HL-60/S4 treated with retinoic acid at 250 ng/mL for 4 days and 3 days (cell line): ENCODE measurements around the gene EPHA7.

ENCODE experiments used
- in situ Hi-C: fragments of 300-500 bp; cut with MboI; formaldehyde crosslinking; loops from 2 replicates; pipeline ENCODE4 v1.7.0; 2022; ENCODE audit warnings: low sequenced_read_pairs

Gene EPHA7

DNA sequence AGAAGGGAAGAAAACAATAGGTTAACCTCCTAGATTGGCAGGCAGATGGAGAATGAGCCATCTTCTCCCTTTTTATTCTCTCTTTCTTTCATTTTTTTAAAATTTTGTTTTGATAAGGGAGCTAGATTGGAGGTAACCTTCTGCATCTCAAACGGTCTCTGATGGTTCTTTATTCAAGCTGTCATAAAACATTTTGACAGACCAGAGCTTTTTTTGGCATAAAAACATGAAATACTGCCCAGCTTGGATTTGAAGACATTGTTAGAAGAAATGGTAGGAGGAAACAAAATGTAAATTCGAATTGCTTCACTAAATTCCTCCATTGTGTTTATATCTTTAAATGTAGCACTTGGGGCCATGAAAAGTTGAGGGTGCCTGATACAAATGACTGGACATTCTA is 158.5 kb downstream of the EPHA7 start:
- in situ Hi-C loops: no loop called here

DNA sequence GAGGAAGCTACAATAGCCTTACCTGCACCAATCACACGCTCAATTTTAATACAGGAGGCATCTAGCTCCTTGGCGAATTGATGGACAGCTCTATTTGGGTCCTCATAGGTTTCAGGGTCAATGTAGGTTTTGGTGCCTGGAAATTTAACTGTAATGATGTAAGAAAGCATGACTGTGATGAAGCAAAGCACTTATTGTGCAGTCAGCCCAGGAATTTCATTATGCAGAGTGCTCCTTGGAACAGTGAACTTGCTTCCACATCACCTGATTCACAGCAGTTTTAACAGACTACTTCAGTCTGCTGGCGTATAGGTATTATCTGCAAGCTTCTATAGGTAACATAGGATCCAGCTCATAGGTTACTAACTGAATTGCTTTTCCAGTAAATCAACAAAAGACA is 160.0 kb downstream of the EPHA7 start:
- in situ Hi-C loops: no loop called here

DNA sequence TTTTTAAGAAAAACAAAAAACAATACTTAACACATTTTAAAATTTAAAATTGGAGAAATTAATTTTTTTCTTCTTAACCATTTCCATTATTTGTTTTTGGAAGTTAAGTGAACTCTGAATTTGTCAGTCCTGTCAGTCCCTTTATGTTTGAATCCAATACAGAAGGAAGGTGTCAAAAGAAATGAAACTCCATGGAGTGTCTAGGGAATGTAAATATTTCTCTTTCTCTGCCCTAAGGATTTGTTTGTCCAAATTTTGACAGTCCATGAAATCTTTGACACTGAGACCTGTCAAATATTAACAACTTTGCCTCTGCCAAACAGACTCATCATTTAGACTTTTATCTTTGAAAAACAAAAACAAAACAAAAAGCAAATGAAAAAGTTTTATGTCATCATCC is 166.4 kb downstream of the EPHA7 start:
- in situ Hi-C loops: no loop called here

DNA sequence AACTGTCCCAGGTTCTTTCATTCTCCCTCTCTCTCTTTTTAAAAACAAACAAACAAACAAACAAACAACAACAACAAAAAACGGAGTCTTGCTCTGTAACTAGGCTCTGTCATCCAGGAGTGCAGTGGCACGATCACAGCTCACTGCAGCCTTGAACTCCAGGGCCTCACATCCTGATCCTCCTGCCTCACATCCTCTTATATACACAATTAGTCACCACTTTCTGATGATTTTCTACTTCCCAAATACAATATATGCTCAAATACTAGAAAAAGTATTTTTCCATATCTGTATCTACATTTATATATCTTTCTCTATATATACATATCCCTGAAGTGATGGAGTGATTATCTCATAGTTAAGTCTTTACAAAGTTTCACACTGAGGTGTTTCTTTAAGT is 170.7 kb downstream of the EPHA7 start:
- in situ Hi-C loops: no loop called here

DNA sequence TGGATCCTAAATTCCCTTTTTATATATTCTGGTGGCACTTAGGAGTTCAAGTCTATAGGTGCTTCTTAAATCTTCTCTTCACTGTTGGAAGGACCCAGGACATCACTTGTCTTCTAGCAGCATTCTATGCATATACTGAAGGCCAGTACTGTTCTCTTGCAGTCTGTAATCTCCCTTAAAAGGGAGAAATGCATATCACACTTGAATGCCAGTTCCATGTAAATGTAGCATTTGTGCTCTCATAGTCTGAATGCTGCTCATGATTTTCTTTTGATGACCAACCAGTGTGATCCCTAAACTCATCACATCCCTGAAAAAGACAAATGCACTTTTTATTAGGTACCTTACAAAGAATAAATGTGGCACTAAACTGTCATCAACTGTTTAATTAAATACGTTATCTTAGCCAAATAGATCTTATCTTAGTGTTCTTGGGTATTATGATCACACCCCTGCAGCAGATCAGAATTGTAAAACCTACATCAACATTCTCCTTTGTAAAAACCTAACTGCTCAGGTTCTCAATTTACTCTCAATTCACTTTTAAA is 176.1 kb downstream of the EPHA7 start:
- in situ Hi-C loops: no loop called here

DNA sequence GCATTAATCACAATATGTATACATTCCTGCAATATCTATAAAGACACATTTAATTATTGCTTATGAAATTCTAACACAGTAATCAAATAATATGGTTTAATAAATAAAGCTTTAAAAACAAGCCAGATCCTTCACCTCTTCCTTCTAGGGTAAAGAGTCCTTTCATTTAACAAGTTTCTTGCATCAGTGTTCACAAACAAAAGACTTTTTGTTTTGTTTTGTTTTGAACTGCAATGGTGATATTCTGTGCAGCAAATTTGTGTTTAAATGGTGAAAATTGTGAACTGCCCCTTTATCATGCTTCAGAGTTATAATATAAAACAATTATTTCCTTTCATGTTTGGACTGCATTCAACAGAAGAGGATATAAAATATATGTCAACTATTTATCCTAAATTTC is 177.3 kb downstream of the EPHA7 start:
- in situ Hi-C loops: no loop called here

DNA sequence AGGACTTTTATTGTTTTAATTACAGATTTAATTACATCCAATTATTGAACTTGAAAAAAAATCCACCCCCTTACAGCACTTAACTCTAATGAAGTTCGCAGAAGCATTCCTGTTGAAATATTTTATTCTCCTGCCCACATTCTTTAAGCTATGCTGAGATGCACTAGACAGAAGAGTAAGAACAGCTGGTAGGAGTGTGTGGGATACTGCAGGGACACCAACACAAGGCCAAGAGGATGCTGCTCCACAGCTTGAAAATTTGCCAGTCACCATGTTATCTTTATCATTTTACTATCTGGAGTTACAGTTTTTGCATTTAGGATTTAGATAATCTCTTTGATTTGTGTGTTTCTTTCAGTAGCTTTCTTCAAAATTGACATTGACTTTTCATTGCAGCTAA is 180.7 kb downstream of the EPHA7 start:
- in situ Hi-C loops: no loop called here

DNA sequence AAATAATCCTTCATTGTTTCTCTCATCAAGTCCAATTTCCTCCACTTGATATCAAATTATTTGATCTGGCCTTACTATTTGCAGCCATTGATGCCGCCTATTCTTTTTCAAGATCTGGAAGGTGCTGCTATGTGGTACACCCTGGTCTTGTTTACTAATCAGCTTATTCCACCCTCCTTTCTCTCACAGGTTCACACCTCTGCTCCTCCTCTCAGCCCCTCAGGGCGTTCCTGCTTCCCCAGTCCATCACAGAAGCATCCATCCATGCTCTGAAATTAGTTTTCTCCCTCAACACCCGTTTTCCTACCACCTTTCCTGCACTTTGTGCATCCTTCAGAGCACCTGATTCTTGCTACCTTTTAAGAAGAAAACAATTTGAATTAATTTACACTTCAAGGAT is 183.6 kb downstream of the EPHA7 start:
- in situ Hi-C loops: no loop called here

DNA sequence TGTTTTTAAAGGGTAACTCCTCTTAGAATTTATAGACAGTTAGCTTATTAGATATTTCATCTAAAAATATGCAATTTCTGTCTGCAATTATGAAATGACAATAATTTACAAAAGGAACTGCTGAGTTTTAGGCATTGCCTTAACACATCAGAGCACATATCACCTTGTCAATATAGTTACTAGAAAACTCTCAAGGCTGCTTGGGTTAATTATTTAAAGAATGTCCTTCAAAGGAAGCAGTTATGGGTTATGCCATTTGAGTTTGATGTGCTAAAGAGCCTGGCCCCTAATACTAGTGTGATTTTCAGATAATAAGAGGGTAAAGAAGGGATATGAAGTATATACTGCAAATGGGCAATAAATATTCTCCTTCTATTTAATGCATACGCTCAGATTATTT is 192.5 kb downstream of the EPHA7 start:
- in situ Hi-C loops: no loop called here

DNA sequence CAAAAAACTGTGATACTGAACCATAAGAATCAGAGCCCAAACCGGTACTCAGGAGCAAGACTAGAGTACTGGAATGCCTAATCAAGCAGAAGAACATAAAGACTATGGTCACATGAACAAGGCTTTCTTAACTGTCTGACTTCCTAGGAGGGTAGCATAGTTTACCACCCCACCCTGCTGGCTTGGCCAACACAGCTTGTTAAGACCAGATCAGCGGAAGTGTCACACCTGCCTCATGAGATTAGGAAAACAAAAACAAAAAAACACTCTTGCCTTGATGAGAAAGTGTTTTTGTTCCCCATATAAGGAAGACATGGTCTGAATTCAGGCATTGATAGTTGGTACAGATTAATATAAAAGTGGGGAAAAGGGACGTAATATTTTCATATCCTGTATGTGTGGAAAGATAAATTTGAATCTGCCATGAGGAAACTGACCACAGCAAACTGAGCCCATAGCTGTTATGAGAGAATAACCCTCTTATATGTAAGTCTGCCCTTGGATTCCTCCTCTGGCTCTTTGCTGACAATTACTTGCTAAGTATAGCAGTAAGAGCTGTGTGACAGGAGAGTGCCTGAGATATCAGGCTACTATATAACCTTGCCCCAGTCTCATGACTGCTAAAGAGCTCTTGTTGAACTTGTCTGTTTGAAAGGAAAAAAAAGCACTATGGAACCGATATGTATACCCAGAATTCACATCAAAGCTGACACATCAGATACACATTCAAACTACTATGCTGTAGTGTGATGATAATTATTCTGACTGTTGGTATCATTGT is 197.1 kb downstream of the EPHA7 start:
- in situ Hi-C loops: no loop called here

DNA sequence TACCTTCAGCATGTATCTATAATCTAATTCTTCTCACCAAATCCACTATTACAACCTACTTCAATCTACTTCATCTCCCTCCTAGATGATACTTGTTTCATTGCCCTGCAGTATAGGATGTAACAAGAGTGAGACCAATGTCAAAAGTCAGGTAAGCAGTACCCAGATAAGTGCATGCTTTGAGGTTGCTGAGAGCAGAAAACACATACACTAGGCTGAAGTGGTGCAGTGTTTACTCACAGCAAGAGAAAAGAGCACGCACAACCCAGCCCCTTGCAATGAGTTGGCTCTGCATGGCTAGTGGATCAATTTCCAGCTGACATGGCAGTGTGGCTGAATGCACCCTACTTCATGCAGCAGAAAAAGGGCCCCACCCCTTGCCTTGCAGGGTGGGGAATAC is 199.9 kb downstream of the EPHA7 start:
- in situ Hi-C loops: no loop called here

DNA sequence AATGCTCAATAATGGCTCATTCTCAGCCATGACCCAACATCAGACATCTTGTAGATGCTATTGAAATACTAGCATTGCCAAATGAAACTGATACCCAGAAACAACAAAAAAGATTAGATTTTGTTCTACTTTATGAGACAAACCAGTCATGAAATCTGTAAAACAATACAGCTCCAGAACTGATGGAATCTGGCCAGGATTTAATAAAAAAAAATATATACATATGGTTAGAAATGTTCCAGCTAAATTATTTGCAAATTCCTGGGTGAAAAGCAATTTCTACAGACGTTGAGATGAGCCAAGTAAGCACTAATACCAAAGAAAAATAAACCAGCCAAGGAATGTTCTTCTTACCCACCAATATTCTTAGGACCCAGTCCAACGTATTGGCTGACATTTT is 201.3 kb downstream of the EPHA7 start:
- in situ Hi-C loops: no loop called here

DNA sequence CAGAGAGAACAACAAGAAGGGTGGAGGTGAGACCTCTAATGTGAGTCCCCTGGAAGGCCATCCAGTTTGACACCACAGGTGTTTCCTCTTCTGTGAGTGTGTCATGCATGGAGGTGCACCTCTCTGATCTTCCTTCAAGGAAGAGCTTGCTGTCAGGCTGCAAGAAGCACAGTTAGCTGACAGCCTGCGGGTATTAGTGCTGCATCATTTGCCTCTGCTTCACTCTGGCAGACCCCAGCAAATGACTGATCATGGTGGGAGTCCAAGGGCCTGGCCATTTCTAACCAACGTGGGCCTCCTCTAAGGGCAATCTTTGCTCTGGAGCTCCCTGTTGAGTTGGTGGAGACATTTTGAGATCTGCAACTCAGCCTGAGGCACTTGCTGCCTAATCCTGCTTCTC is 206.3 kb downstream of the EPHA7 start:
- in situ Hi-C loops: no loop called here

DNA sequence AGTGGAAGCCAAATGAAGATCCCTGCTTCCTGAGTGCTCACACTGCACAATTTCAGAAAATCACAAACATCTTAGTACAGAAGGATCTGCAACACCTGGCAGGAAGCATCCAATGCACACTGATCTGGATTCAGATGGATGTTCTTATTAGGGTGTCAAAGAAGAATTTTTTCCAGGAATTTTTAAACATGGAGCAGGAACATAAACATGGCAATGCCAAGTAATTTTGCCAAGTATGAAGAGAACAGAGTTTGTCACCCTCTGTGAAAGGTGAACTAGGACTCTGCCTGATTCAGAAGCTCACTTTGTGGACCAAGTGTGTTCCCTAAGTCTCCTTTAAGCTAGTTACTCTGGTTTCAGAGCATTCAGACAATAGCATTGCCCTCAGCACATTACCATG is 208.5 kb downstream of the EPHA7 start:
- in situ Hi-C loops: no loop called here

DNA sequence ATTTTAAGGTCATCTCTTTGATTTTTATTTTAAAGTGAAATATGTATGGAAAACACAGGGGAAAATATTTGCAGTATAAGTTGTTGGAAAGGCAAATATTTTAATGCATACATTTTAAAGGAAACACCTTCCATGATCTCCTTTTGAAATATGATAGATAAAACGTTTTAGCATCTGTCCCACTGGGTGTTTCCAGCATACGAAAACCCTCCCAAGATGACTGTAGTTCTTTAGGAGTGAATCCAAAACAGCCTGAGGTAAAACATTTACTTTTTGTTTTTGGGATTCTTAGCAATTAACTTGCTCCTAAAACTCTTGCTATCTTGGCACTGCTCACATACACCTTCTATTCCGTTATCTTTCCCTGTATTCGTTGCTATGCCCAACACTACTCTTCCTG is 210.0 kb downstream of the EPHA7 start:
- in situ Hi-C loops: no loop called here

DNA sequence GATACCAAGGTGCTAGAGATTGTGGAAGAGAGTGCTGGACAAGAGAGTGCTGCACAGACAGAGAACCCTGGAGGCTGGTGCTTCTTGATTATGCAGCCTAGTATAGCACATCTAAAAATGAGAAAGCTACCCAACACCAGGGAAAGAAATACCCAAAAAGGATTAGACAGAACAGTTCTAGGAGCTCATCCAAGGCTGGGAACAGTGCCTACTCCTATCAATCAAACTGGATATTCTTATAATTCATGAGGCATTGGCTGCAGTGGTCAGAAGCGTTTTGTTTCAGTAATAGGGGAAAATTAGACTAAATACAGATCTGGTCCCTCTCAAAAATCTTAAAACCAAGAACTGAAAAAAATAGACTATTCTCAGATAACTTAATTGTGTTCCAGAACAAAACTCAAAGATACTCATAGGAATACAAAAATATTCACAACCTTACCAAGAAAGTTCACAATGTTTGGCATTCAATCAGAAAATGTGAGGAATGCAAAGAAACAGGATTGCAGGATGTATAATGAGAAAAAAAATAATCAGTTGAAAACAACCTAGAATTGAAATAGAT is 222.9 kb downstream of the EPHA7 start:
- in situ Hi-C loops: no loop called here

DNA sequence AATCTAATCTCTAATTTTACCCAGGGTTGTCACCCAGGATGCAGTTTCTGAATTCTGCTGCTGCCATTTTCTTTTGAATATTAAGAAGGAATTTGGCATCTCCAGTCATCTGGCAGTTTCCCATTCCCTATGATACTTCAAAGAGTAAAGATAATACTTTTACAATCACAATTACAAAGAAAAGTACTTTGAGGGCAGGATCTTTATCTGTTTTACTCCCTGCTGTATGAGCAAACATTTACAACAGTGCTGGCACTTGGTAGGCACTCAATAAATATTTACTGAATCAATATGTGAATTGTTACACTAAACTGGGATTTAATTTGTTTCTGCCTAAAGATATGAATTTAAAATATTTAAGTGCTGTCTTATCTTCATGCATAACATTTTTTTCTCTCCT is 224.9 kb downstream of the EPHA7 start:
- in situ Hi-C loops: no loop called here

DNA sequence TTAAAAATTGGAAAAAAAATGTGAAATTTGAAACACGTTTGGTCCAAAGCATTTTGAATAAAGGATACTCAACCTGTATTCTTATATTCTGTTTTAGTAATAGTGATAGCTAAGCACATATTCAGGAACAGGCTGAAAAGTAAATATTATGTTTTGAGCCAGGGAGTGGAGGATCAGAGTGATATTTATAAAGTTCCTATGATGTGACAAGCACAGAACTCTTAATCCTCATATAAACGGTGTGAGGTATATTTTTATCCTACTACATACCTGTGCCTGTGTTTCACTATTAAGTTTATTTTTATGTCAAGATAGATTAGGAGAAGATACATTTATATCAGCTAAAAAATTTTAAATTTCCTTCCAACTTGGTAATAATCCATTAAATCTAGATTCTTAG is 225.5 kb downstream of the EPHA7 start:
- in situ Hi-C loops: no loop called here
